ENCODE data around the gene GNGT1.

The GNGT1 gene

GRCh38 chr7:93906267-93906666, at the start of gene GNGT1:
Gene GNGT1 (plus strand): TSS chr7:93906567. CDS start chr7:93906747, 180 bp downstream.
- H3K27ac ChIP-seq (ENCODE audit: low read depth, low read length): no peak within 1 kb of the TSS
- no peaks in the 10 kb centered on the region for H3K27me3 ChIP-seq (ENCODE audit: control insufficient read depth, insufficient read depth, low read length)
- H3K9ac ChIP-seq (ENCODE audit: low read length): no peak within 1 kb of the TSS
- H3K4me1 ChIP-seq (ENCODE audit: control insufficient read depth, insufficient read depth, low read length): no peaks in the 10 kb centered on the region
- H3K36me3 ChIP-seq (ENCODE audit: control insufficient read depth, insufficient read depth, low read length): no peaks in the 10 kb centered on the region
- H3K4me3 ChIP-seq (ENCODE audit: low read length): no peak within 1 kb of the TSS

GRCh38 chr7:93858857-93859256, 47.5 kb upstream of the GNGT1 start:
- H3K4me1 ChIP-seq (ENCODE audit: control insufficient read depth, insufficient read depth, low read length): no peaks in the 10 kb centered on the region
- H3K36me3 ChIP-seq (ENCODE audit: control insufficient read depth, insufficient read depth, low read length): no peaks in the 10 kb centered on the region
- no peaks in the 10 kb centered on the region for H3K27me3 ChIP-seq (ENCODE audit: control insufficient read depth, insufficient read depth, low read length)
- H3K4me3 ChIP-seq (ENCODE audit: low read length): no peak overlapping the region
- H3K9ac ChIP-seq (ENCODE audit: low read length): no peak overlapping the region
- H3K27ac ChIP-seq (ENCODE audit: low read depth, low read length): no peak overlapping the region

GRCh38 chr7:93860261-93860660, 46.1 kb upstream of the GNGT1 start:
- Histone ChIP-seq H3K27me3 (ENCODE audit: control insufficient read depth, insufficient read depth, low read length) (no peaks in the 10 kb centered on the region), H3K27ac (ENCODE audit: low read depth, low read length) (no peak overlapping the region), H3K36me3 (ENCODE audit: control insufficient read depth, insufficient read depth, low read length) (no peaks in the 10 kb centered on the region), H3K9ac (ENCODE audit: low read length) (no peak overlapping the region), H3K4me3 (ENCODE audit: low read length) (no peak overlapping the region), H3K4me1 (ENCODE audit: control insufficient read depth, insufficient read depth, low read length) (no peaks in the 10 kb centered on the region)

- H3K4me3 ChIP-seq (ENCODE audit: low read length): no peak overlapping the region
- H3K9ac ChIP-seq (ENCODE audit: low read length): no peak overlapping the region
- H3K36me3 ChIP-seq (ENCODE audit: control insufficient read depth, insufficient read depth, low read length): no peaks in the 10 kb centered on the region
- no peak overlapping the region for H3K27ac ChIP-seq (ENCODE audit: low read depth, low read length)
- H3K27me3 ChIP-seq (ENCODE audit: control insufficient read depth, insufficient read depth, low read length): no peaks in the 10 kb centered on the region
- no peaks in the 10 kb centered on the region for H3K4me1 ChIP-seq (ENCODE audit: control insufficient read depth, insufficient read depth, low read length)
Measured at GRCh38 chr7:93861325-93861949, 44.9 kb upstream of the GNGT1 start.

GRCh38 chr7:93862651-93863050, 43.7 kb upstream of the GNGT1 start:
- Histone ChIP-seq H3K36me3 (ENCODE audit: control insufficient read depth, insufficient read depth, low read length) (no peaks in the 10 kb centered on the region), H3K4me3 (ENCODE audit: low read length) (no peak overlapping the region), H3K27ac (ENCODE audit: low read depth, low read length) (no peak overlapping the region), H3K27me3 (ENCODE audit: control insufficient read depth, insufficient read depth, low read length) (no peaks in the 10 kb centered on the region), H3K4me1 (ENCODE audit: control insufficient read depth, insufficient read depth, low read length) (no peaks in the 10 kb centered on the region), H3K9ac (ENCODE audit: low read length) (no peak overlapping the region)

GRCh38 chr7:93866886-93867285, 39.5 kb upstream of the GNGT1 start:
- Histone ChIP-seq H3K27ac (ENCODE audit: low read depth, low read length) (no peak overlapping the region), H3K4me1 (ENCODE audit: control insufficient read depth, insufficient read depth, low read length) (no peaks in the 10 kb centered on the region), H3K36me3 (ENCODE audit: control insufficient read depth, insufficient read depth, low read length) (no peaks in the 10 kb centered on the region), H3K27me3 (ENCODE audit: control insufficient read depth, insufficient read depth, low read length) (no peaks in the 10 kb centered on the region), H3K9ac (ENCODE audit: low read length) (no peak overlapping the region), H3K4me3 (ENCODE audit: low read length) (no peak overlapping the region)

- Histone ChIP-seq H3K36me3 (ENCODE audit: control insufficient read depth, insufficient read depth, low read length) (no peaks in the 10 kb centered on the region), H3K9ac (ENCODE audit: low read length) (no peak overlapping the region), H3K27ac (ENCODE audit: low read depth, low read length) (no peak overlapping the region), H3K27me3 (ENCODE audit: control insufficient read depth, insufficient read depth, low read length) (no peaks in the 10 kb centered on the region), H3K4me3 (ENCODE audit: low read length) (no peak overlapping the region), H3K4me1 (ENCODE audit: control insufficient read depth, insufficient read depth, low read length) (no peaks in the 10 kb centered on the region)
Measured at GRCh38 chr7:93873998-93874574, 32.3 kb upstream of the GNGT1 start.

GRCh38 chr7:93877742-93878141, 28.6 kb upstream of the GNGT1 start:
- Histone ChIP-seq H3K4me1 (ENCODE audit: control insufficient read depth, insufficient read depth, low read length) (no peaks in the 10 kb centered on the region), H3K36me3 (ENCODE audit: control insufficient read depth, insufficient read depth, low read length) (no peaks in the 10 kb centered on the region), H3K4me3 (ENCODE audit: low read length) (no peak overlapping the region), H3K9ac (ENCODE audit: low read length) (no peak overlapping the region), H3K27me3 (ENCODE audit: control insufficient read depth, insufficient read depth, low read length) (no peaks in the 10 kb centered on the region), H3K27ac (ENCODE audit: low read depth, low read length) (no peak overlapping the region)

- H3K4me3 ChIP-seq (ENCODE audit: low read length): no peak overlapping the region
- no peaks in the 10 kb centered on the region for H3K4me1 ChIP-seq (ENCODE audit: control insufficient read depth, insufficient read depth, low read length)
- H3K36me3 ChIP-seq (ENCODE audit: control insufficient read depth, insufficient read depth, low read length): no peaks in the 10 kb centered on the region
- H3K27ac ChIP-seq (ENCODE audit: low read depth, low read length): no peak overlapping the region
- H3K9ac ChIP-seq (ENCODE audit: low read length): no peak overlapping the region
- no peaks in the 10 kb centered on the region for H3K27me3 ChIP-seq (ENCODE audit: control insufficient read depth, insufficient read depth, low read length)
Measured at GRCh38 chr7:93879356-93879755, 27.0 kb upstream of the GNGT1 start.

GRCh38 chr7:93882468-93882867, 23.9 kb upstream of the GNGT1 start:
- no peaks in the 10 kb centered on the region for H3K4me1 ChIP-seq (ENCODE audit: control insufficient read depth, insufficient read depth, low read length)
- no peaks in the 10 kb centered on the region for H3K36me3 ChIP-seq (ENCODE audit: control insufficient read depth, insufficient read depth, low read length)
- H3K27me3 ChIP-seq (ENCODE audit: control insufficient read depth, insufficient read depth, low read length): no peaks in the 10 kb centered on the region
- H3K4me3 ChIP-seq (ENCODE audit: low read length): no peak overlapping the region
- H3K9ac ChIP-seq (ENCODE audit: low read length): no peak overlapping the region
- H3K27ac ChIP-seq (ENCODE audit: low read depth, low read length): no peak overlapping the region

- no peak overlapping the region for H3K9ac ChIP-seq (ENCODE audit: low read length)
- H3K27me3 ChIP-seq (ENCODE audit: control insufficient read depth, insufficient read depth, low read length): no peaks in the 10 kb centered on the region
- H3K4me3 ChIP-seq (ENCODE audit: low read length): no peak overlapping the region
- no peak overlapping the region for H3K27ac ChIP-seq (ENCODE audit: low read depth, low read length)
- H3K4me1 ChIP-seq (ENCODE audit: control insufficient read depth, insufficient read depth, low read length): no peaks in the 10 kb centered on the region
- H3K36me3 ChIP-seq (ENCODE audit: control insufficient read depth, insufficient read depth, low read length): no peaks in the 10 kb centered on the region
Measured at GRCh38 chr7:93883078-93883916, 23.1 kb upstream of the GNGT1 start.

- no peak overlapping the region for H3K27ac ChIP-seq (ENCODE audit: low read depth, low read length)
- H3K9ac ChIP-seq (ENCODE audit: low read length): no peak overlapping the region
- no peaks in the 10 kb centered on the region for H3K36me3 ChIP-seq (ENCODE audit: control insufficient read depth, insufficient read depth, low read length)
- H3K4me3 ChIP-seq (ENCODE audit: low read length): no peak overlapping the region
- no peaks in the 10 kb centered on the region for H3K4me1 ChIP-seq (ENCODE audit: control insufficient read depth, insufficient read depth, low read length)
- H3K27me3 ChIP-seq (ENCODE audit: control insufficient read depth, insufficient read depth, low read length): no peaks in the 10 kb centered on the region
Measured at GRCh38 chr7:93883917-93884345, 22.4 kb upstream of the GNGT1 start.

Measured in rectal smooth muscle tissue (tissue), 1 donor.